Measurements from ENCODE around the gene LIPJ.

Gene LIPJ

DNA sequence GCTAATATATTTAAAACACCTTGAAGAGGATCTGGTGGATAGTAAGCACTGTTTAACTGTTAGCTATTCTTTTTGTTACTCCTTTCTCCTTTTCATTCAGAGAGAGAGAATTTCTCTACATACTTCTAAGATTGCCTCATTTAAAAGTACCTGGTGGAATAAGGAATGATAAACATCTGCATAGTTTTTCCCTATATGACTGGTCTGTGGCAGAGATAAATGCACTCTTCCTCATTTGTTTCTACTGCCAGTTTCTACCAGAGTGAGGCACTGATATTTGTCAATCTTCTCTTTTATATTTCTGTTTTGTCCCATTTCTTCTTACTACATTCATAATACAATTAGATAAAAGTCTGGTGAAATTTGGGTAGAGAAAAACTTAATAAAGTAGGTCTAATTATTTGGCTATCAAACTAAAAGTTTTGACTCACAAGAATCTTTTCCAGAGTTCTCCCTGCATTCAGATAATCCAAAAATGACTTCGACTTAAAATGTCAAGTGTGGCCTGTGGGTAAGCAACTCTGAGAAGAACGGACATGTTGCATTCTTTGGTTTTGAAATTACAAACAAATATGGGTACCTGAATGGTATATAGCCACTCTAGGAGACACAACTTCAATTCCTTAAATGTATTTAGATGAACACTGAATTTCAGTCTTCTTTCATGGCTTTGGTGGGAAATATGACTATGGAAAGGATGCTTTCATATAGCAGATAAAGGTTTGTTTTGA, 42.3 kb upstream of the LIPJ start:
- Histone ChIP-seq H3K4me3 (ENCODE audit: low read depth in 1 of 2, low read length in 2 of 2) (no peak overlapping the region), H3K9ac (ENCODE audit: low read depth, low read length) (no peak overlapping the region), H3K4me2 (ENCODE audit: insufficient read depth, low read length) (no peak overlapping the region), H2AFZ (ENCODE audit: low read depth, low read length) (no peak overlapping the region), H3K79me2 (ENCODE audit: insufficient read depth, low read length) (no peaks in the 10 kb centered on the region), H3K9me3 (ENCODE audit: insufficient read depth, low read length, severe bottlenecking) (no peaks in the 10 kb centered on the region), H3K36me3 (ENCODE audit: insufficient read depth, low read length) (no peaks in the 10 kb centered on the region), H3K4me1 (ENCODE audit: insufficient read depth, low read length) (no peaks in the 10 kb centered on the region), H3K27me3 (ENCODE audit: insufficient read depth, low read length, poor library complexity) (no peaks in the 10 kb centered on the region), H3K27ac (ENCODE audit: low read length) (no peak overlapping the region), H4K20me1 (ENCODE audit: insufficient read depth, low read length) (no peaks in the 10 kb centered on the region)
- ATAC-seq (ENCODE audit: insufficient read depth, low read depth), result no peak
- TF ChIP-seq EZH2 (IDR thresholded peaks at IDR 0.05; ENCODE audit: borderline replicate concordance, low read depth, low read length, severe bottlenecking), result no peak
- TF ChIP-seq, protein P1, sequence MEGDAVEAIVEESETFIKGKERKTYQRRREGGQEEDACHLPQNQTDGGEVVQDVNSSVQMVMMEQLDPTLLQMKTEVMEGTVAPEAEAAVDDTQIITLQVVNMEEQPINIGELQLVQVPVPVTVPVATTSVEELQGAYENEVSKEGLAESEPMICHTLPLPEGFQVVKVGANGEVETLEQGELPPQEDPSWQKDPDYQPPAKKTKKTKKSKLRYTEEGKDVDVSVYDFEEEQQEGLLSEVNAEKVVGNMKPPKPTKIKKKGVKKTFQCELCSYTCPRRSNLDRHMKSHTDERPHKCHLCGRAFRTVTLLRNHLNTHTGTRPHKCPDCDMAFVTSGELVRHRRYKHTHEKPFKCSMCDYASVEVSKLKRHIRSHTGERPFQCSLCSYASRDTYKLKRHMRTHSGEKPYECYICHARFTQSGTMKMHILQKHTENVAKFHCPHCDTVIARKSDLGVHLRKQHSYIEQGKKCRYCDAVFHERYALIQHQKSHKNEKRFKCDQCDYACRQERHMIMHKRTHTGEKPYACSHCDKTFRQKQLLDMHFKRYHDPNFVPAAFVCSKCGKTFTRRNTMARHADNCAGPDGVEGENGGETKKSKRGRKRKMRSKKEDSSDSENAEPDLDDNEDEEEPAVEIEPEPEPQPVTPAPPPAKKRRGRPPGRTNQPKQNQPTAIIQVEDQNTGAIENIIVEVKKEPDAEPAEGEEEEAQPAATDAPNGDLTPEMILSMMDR (IDR thresholded peaks at IDR 0.05; ENCODE audit: borderline replicate concordance, extremely low read depth, low read length, poor library complexity, severe bottlenecking), result no peak
- no peak for DNase-seq

DNA sequence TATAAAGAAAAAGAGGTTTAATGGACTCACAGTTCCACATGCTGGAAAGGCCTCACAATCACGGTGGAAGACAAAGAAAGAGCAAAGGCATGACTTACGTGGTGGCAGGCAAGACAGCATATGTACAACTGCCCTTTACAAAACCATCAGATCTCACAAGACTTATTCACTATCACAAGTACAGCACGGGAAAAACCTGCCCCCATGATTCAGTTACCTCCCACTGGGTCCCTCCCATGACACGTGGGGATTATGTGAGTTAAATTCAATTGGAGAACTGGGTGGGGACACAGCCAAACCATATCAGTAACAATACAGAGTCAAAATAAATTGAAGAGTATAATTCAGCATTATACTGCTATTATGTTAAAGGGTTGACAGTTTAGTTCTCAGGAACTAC, 41.2 kb upstream of the LIPJ start:
- Histone ChIP-seq H2AFZ (ENCODE audit: low read depth, low read length) (no peak overlapping the region), H3K9ac (ENCODE audit: low read depth, low read length) (no peak overlapping the region), H3K27ac (ENCODE audit: low read length) (no peak overlapping the region), H3K4me3 (ENCODE audit: low read depth in 1 of 2, low read length in 2 of 2) (no peak overlapping the region), H3K27me3 (ENCODE audit: insufficient read depth, low read length, poor library complexity) (no peaks in the 10 kb centered on the region), H3K4me1 (ENCODE audit: insufficient read depth, low read length) (no peaks in the 10 kb centered on the region), H3K79me2 (ENCODE audit: insufficient read depth, low read length) (no peaks in the 10 kb centered on the region), H3K36me3 (ENCODE audit: insufficient read depth, low read length) (no peaks in the 10 kb centered on the region), H3K9me3 (ENCODE audit: insufficient read depth, low read length, severe bottlenecking) (no peaks in the 10 kb centered on the region), H4K20me1 (ENCODE audit: insufficient read depth, low read length) (no peaks in the 10 kb centered on the region), H3K4me2 (ENCODE audit: insufficient read depth, low read length) (no peak overlapping the region)
- DNase-seq (no peak), ATAC-seq (ENCODE audit: insufficient read depth, low read depth) (no peak)
- TF ChIP-seq EZH2 (IDR thresholded peaks at IDR 0.05; ENCODE audit: borderline replicate concordance, low read depth, low read length, severe bottlenecking), result no peak
- TF ChIP-seq, protein P1 (IDR thresholded peaks at IDR 0.05; ENCODE audit: borderline replicate concordance, extremely low read depth, low read length, poor library complexity, severe bottlenecking), result no peak

DNA sequence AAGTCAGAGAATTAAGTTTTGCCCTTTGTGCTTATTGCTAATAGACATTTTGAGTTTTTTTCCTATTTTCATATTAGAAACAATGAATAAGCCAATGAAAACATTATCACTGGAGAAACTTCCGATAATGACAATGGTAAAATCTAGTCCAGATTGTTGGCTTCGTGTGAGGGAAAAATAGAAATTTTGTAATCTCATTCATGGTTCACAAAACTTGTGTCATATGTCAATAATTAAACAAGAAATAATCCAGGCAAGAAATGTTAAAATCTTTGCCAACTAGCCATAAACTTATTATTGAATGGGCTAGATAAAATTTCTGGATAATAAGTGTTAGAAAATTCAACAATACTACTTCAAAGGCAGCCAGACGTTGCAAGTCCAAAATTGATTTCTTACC, 40.1 kb upstream of the LIPJ start:
- H3K4me3 ChIP-seq (ENCODE audit: low read depth in 1 of 2, low read length in 2 of 2), result no peak overlapping the region
- no peaks in the 10 kb centered on the region for H3K9me3 ChIP-seq (ENCODE audit: insufficient read depth, low read length, severe bottlenecking)
- no peaks in the 10 kb centered on the region for H3K79me2 ChIP-seq (ENCODE audit: insufficient read depth, low read length)
- H2AFZ ChIP-seq (ENCODE audit: low read depth, low read length), result no peak overlapping the region
- no peaks in the 10 kb centered on the region for H4K20me1 ChIP-seq (ENCODE audit: insufficient read depth, low read length)
- no peaks in the 10 kb centered on the region for H3K4me1 ChIP-seq (ENCODE audit: insufficient read depth, low read length)
- TF ChIP-seq EZH2 (IDR thresholded peaks at IDR 0.05; ENCODE audit: borderline replicate concordance, low read depth, low read length, severe bottlenecking), result no peak
- TF ChIP-seq, protein P1 (IDR thresholded peaks at IDR 0.05; ENCODE audit: borderline replicate concordance, extremely low read depth, low read length, poor library complexity, severe bottlenecking), result no peak
- ATAC-seq (ENCODE audit: insufficient read depth, low read depth) (no peak), DNase-seq (no peak)
- H3K27ac ChIP-seq (ENCODE audit: low read length), result no peak overlapping the region
- no peaks in the 10 kb centered on the region for H3K36me3 ChIP-seq (ENCODE audit: insufficient read depth, low read length)
- H3K9ac ChIP-seq (ENCODE audit: low read depth, low read length), result no peak overlapping the region
- H3K4me2 ChIP-seq (ENCODE audit: insufficient read depth, low read length), result no peak overlapping the region
- H3K27me3 ChIP-seq (ENCODE audit: insufficient read depth, low read length, poor library complexity), result no peaks in the 10 kb centered on the region

All from DND-41 (cell line).